Measurements from ENCODE around the gene LTBP1. TPM values are rescaled to one million over a fixed set of nuclear protein-coding genes. Genes with fewer than 3 reads are reported as not detected.

LTBP1 gene
- total RNA-seq, 1 experiment from 2014 or later: 28.5 TPM

DNA sequence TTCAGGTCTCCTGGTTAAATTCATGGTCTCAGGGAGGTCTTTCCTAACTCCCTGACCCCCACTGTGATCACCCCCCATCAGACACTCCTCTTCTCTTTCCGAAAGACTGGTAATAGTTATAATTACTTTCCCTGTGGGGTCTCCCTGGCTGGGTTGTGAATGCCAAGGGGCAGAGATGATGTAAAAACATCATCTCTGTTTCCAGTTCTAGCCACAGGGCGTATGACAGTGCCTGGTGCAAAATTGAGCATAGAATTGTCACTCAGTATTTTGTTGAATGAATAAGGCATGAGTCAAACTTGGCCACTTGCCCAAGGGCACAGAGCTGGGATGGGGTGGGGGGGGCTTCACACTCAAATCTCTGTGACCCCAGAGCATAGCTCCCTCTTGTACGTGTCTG is 65.2 kb downstream of the LTBP1 start:
- H3K4me2 ChIP-seq (ENCODE audit: insufficient read depth, insufficient read length, low read length): no peak overlapping the region
- H3K79me2 ChIP-seq (ENCODE audit: insufficient read depth, low read length): no peaks in the 10 kb centered on the region
- no peak overlapping the region for H2BK120ac ChIP-seq (ENCODE audit: low read depth, low read length, poor library complexity, severe bottlenecking)
- H3K23ac ChIP-seq (ENCODE audit: insufficient read length, low read depth, low read length): no peak overlapping the region
- no peak overlapping the region for H3K4ac ChIP-seq (ENCODE audit: low read depth, low read length)
- no peak overlapping the region for H3K27ac Mint-ChIP-seq
- H3K23me2 ChIP-seq (ENCODE audit: insufficient read length, low read depth, low read length, poor library complexity, severe bottlenecking): no peaks in the 10 kb centered on the region
- H2BK20ac ChIP-seq (ENCODE audit: low read depth, low read length, poor library complexity, severe bottlenecking): no peak overlapping the region
- no peak overlapping the region for H3K9ac ChIP-seq (ENCODE audit: extremely low read depth, insufficient read length, low read length)
- H2AFZ ChIP-seq (ENCODE audit: low read length): no peak overlapping the region
- H3K27me3 ChIP-seq (ENCODE audit: insufficient read depth, low read length): no peaks in the 10 kb centered on the region
- peaks cover 13% of the 10 kb centered on the region in 2 experiments for H3K4me1 Mint-ChIP-seq
- no peaks in the 10 kb centered on the region for H4K20me1 ChIP-seq (ENCODE audit: control insufficient read depth, insufficient read depth, insufficient read length)
- no peak overlapping the region for H3K14ac ChIP-seq (ENCODE audit: insufficient read depth, low read length)
- no peak overlapping the region for H2BK15ac ChIP-seq (ENCODE audit: low read depth, low read length)
- no peak overlapping the region for H3K27ac ChIP-seq (ENCODE audit: insufficient read length, low read depth, low read length)
- H3K4me1 ChIP-seq (ENCODE audit: insufficient read depth, low read length): no peaks in the 10 kb centered on the region
- no peak overlapping the region for H2BK5ac ChIP-seq (ENCODE audit: insufficient read length, low read length)
- no peak for TF ChIP-seq CTCF (conservative IDR thresholded peaks at IDR 0.05)
- H3K79me1 ChIP-seq (ENCODE audit: insufficient read depth, low read depth, low read length, poor library complexity, severe bottlenecking): no peaks in the 10 kb centered on the region
- H3K18ac ChIP-seq (ENCODE audit: insufficient read length, low read depth, low read length): no peak overlapping the region
- no peak for DNase-seq
- no peaks in the 10 kb centered on the region for H3K27me3 Mint-ChIP-seq (ENCODE audit: low read depth)
- no peak overlapping the region for H2AK5ac ChIP-seq (ENCODE audit: insufficient read length, low read length)
- no peak overlapping the region for H4K8ac ChIP-seq (replicated peaks; ENCODE audit: insufficient read length, low read depth, low read length)
- WGBS (ENCODE audit: extremely low coverage, insufficient read length, low lambda C conversion rate): no CpG with 5 or more reads among the region's 3 CpGs
- H3K36me3 Mint-ChIP-seq (ENCODE audit: insufficient read depth in 1 of 3, low read depth in 3 of 3): no peaks in the 10 kb centered on the region; a peak in 1 of 7 replicates
- H4K91ac ChIP-seq (ENCODE audit: insufficient read length, low read depth, low read length): no peak overlapping the region
- no peak overlapping the region for H4K5ac ChIP-seq (ENCODE audit: insufficient read length, low read depth, low read length)
- no peaks in the 10 kb centered on the region for H3K9me3 Mint-ChIP-seq
- H3K9me3 ChIP-seq (ENCODE audit: control insufficient read depth, low read depth, low read length): no peaks in the 10 kb centered on the region
- no peak overlapping the region for H3K4me3 Mint-ChIP-seq
- no peak overlapping the region for H3T11ph ChIP-seq (ENCODE audit: low read length)
- H2BK12ac ChIP-seq (ENCODE audit: insufficient read length, low read depth, low read length): no peak overlapping the region
- H3K56ac ChIP-seq (ENCODE audit: insufficient read length, low read depth, low read length): no peak overlapping the region
